Epithelial cell of esophagus (primary cell): Measurements from ENCODE around the gene CLDN9.
A peak's percentile ranks its signal among the peaks of the same experiment; 100 is the strongest.

Experiments
- DNase-seq: peaks from one replicate; pipeline ENCODE4 v3.0.0; 2010; ENCODE audit warnings: low read depth
- H3K4me3 ChIP-seq: 2 replicates; pipeline ENCODE4 v1.5.1; 2011; ENCODE audit warnings: mild to moderate bottlenecking, low read length, control low read depth
- CTCF ChIP-seq: IDR thresholded peaks from 2 replicates; pipeline ENCODE4 v1.5.1; 2011; ENCODE audit warnings: low read depth, mild to moderate bottlenecking, low read length, control low read depth, inconsistent platforms; ENCODE audit not compliant: insufficient read depth; ENCODE audit errors: missing control alignments

Gene CLDN9

GRCh38 chr16:2967211-2967631, 45.5 kb upstream of the CLDN9 start:
- no peak overlapping the region for H3K4me3 ChIP-seq
- no peak for TF ChIP-seq CTCF
- no peak for DNase-seq

GRCh38 chr16:2967721-2968161, 45.0 kb upstream of the CLDN9 start:
- DNase-seq: no peak
- H3K4me3 ChIP-seq: no peak overlapping the region
- no peak for TF ChIP-seq CTCF

- peak overlapping the region; percentile 43 for H3K4me3 ChIP-seq
- DNase-seq: peak; percentile 47
- TF ChIP-seq CTCF: no peak
Measured at GRCh38 chr16:2968368-2968737, 44.4 kb upstream of the CLDN9 start.

- H3K4me3 ChIP-seq: peak within 1 kb of the TSS; percentile 47
- TF ChIP-seq CTCF: no peak
- peak; percentile 94 for DNase-seq
Measured at GRCh38 chr16:2968738-2969544, 43.8 kb upstream of the CLDN9 start, which contains the start of gene PAQR4. PAQR4 (plus strand) TSS chr16:2969348; CDS start chr16:2969675, 327 bp downstream.

- peak; percentile 79 for DNase-seq
- TF ChIP-seq CTCF: peak; percentile 45
Measured at GRCh38 chr16:2969545-2970521, 42.9 kb upstream of the CLDN9 start.

GRCh38 chr16:2970563-2970962, 42.2 kb upstream of the CLDN9 start:
- H3K4me3 ChIP-seq: peak overlapping the region; percentile 47

More at GRCh38 chr16:2969545-2970521, 42.9 kb upstream of the CLDN9 start:
- H3K4me3 ChIP-seq: peak overlapping the region; percentile 47

More at GRCh38 chr16:2970563-2970962, 42.2 kb upstream of the CLDN9 start:
- no peak for TF ChIP-seq CTCF
- no peak for DNase-seq
